ENCODE data around the gene CD3D.

DNA sequence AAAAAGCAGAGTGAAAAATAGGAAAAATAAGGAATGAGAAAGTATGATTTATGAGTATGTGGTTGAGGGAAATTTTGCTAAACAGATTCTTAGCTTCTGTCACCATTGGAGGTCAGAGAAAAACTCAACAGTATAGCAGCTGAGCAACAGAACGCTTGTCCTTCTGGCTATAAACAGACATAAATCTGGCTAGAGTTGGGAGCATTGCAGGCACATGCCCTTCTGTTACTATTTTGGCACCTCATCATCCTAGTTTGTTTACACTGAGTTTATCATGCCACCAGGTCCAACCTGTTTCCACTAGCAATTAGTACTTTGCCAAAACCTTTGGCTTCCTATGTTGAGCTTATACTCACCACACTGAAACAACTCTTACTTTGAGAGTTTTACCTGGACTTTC, 23.8 kb upstream of the CD3D start:
- TF ChIP-seq TAF1 (IDR thresholded peaks at IDR 0.05; ENCODE audit: borderline replicate concordance, insufficient read depth, low read length) (no peak), POLR2AphosphoS5 (IDR thresholded peaks at IDR 0.05; ENCODE audit: low read depth, low read length) (no peak)
- TF ChIP-seq, protein P1, sequence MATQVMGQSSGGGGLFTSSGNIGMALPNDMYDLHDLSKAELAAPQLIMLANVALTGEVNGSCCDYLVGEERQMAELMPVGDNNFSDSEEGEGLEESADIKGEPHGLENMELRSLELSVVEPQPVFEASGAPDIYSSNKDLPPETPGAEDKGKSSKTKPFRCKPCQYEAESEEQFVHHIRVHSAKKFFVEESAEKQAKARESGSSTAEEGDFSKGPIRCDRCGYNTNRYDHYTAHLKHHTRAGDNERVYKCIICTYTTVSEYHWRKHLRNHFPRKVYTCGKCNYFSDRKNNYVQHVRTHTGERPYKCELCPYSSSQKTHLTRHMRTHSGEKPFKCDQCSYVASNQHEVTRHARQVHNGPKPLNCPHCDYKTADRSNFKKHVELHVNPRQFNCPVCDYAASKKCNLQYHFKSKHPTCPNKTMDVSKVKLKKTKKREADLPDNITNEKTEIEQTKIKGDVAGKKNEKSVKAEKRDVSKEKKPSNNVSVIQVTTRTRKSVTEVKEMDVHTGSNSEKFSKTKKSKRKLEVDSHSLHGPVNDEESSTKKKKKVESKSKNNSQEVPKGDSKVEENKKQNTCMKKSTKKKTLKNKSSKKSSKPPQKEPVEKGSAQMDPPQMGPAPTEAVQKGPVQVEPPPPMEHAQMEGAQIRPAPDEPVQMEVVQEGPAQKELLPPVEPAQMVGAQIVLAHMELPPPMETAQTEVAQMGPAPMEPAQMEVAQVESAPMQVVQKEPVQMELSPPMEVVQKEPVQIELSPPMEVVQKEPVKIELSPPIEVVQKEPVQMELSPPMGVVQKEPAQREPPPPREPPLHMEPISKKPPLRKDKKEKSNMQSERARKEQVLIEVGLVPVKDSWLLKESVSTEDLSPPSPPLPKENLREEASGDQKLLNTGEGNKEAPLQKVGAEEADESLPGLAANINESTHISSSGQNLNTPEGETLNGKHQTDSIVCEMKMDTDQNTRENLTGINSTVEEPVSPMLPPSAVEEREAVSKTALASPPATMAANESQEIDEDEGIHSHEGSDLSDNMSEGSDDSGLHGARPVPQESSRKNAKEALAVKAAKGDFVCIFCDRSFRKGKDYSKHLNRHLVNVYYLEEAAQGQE (IDR thresholded peaks at IDR 0.05; ENCODE audit: insufficient read depth in 1 of 2, low read depth in 2 of 2, low read length in 2 of 2), result no peak

Measured in PFSK-1 (cell line).